Trophoblast cell (in vitro differentiated cells and primary cell): Measurements from ENCODE around the gene ANKRD18B.
"Not testable (repeated sequence)": the region's sequence is repeated elsewhere in the genome, so short reads cannot be mapped to it uniquely, and the experiment has no call there.

Source experiments
- DNase-seq, 2 donors: peaks; one replicate each; pipeline ENCODE4 v3.0.0-alpha.2; 2016
- H2AFZ ChIP-seq: 2 replicates; pipeline ENCODE4 v1.6.1; 2013; ENCODE audit warnings: low read length, moderate library complexity, mild to moderate bottlenecking; ENCODE audit not compliant: insufficient read depth, poor library complexity
- H2AK5ac ChIP-seq: 2 replicates; pipeline ENCODE4 v1.6.1; 2013; ENCODE audit warnings: mild to moderate bottlenecking, low read length
- H2BK120ac ChIP-seq: 2 replicates; pipeline ENCODE4 v1.6.1; 2013; ENCODE audit warnings: low read length, mild to moderate bottlenecking, moderate library complexity; ENCODE audit not compliant: insufficient read depth, poor library complexity
- H2BK12ac ChIP-seq: 2 replicates; pipeline ENCODE4 v1.6.1; 2013; ENCODE audit warnings: mild to moderate bottlenecking, low read length, moderate library complexity
- H2BK5ac ChIP-seq: 2 replicates; pipeline ENCODE4 v1.6.1; 2013; ENCODE audit warnings: low read length, low read depth, moderate library complexity, mild to moderate bottlenecking; ENCODE audit not compliant: poor library complexity
- H3K14ac ChIP-seq: 2 replicates; pipeline ENCODE4 v1.6.1; 2013; ENCODE audit warnings: mild to moderate bottlenecking, low read length
- H3K18ac ChIP-seq: 2 replicates; pipeline ENCODE4 v1.6.1; 2013; ENCODE audit warnings: mild to moderate bottlenecking, low read length
- H3K23ac ChIP-seq: 2 replicates; pipeline ENCODE4 v1.6.1; 2013; ENCODE audit warnings: low read length
- H3K27ac ChIP-seq: 2 replicates; pipeline ENCODE4 v1.5.1; 2013; ENCODE audit warnings: low read depth, mild to moderate bottlenecking, inconsistent platforms, low read length, moderate library complexity
- H3K27me3 ChIP-seq: 2 replicates; pipeline ENCODE4 v1.6.1; 2013; ENCODE audit warnings: inconsistent platforms, mild to moderate bottlenecking, low read length, moderate library complexity; ENCODE audit not compliant: insufficient read depth
- H3K36me3 ChIP-seq, 2 experiments: 1 replicate in 1 of 2; 2 replicates in 1 of 2; pipeline ENCODE4 v1.6.1; 2013; ENCODE audit warnings: low read length in 2 of 2, mild to moderate bottlenecking in 2 of 2, moderate library complexity in 1 of 2; ENCODE audit not compliant: insufficient read depth in 2 of 2, control insufficient read depth in 1 of 2
- H3K4ac ChIP-seq: 2 replicates; pipeline ENCODE4 v1.6.1; 2013; ENCODE audit warnings: low read depth, mild to moderate bottlenecking, low read length, moderate library complexity
- H3K4me1 ChIP-seq, 2 experiments: 1 replicate in 1 of 2; 2 replicates in 1 of 2; pipeline ENCODE4 v1.6.1; 2013; ENCODE audit warnings: low read length in 2 of 2, mild to moderate bottlenecking in 2 of 2, moderate library complexity in 1 of 2; ENCODE audit not compliant: insufficient read depth in 2 of 2, control insufficient read depth in 1 of 2
- H3K4me2 ChIP-seq: 2 replicates; pipeline ENCODE4 v1.6.1; 2013; ENCODE audit warnings: inconsistent platforms, mild to moderate bottlenecking, low read length, moderate library complexity
- H3K4me3 ChIP-seq: 2 replicates; pipeline ENCODE4 v1.5.1; 2013; ENCODE audit warnings: mild to moderate bottlenecking, low read depth, low read length, inconsistent platforms
- H3K79me1 ChIP-seq: one replicate; pipeline ENCODE4 v1.6.1; 2013; ENCODE audit warnings: low read length
- H3K79me2 ChIP-seq: 2 replicates; pipeline ENCODE4 v1.6.1; 2013; ENCODE audit warnings: low read length, mild to moderate bottlenecking; ENCODE audit not compliant: control insufficient read depth, insufficient read depth, poor library complexity
- H3K9ac ChIP-seq: 2 replicates; pipeline ENCODE4 v1.6.1; 2013; ENCODE audit warnings: mild to moderate bottlenecking, low read length
- H3K9me3 ChIP-seq: 2 replicates; pipeline ENCODE4 v1.6.1; 2013; ENCODE audit warnings: low read depth, mild to moderate bottlenecking, control low read depth, inconsistent platforms, low read length; ENCODE audit not compliant: insufficient read depth
- H4K12ac ChIP-seq: 2 replicates; pipeline ENCODE4 v1.6.1; 2013; ENCODE audit warnings: low read depth, mild to moderate bottlenecking, low read length, moderate library complexity
- H4K8ac ChIP-seq: 2 replicates; pipeline ENCODE4 v1.6.1; 2013; ENCODE audit warnings: low read depth, mild to moderate bottlenecking, low read length, moderate library complexity
- H4K91ac ChIP-seq: one replicate; pipeline ENCODE4 v1.6.1; 2013; ENCODE audit warnings: low read depth, mild to moderate bottlenecking, low read length, moderate library complexity
- WGBS: extraction: QIAGEN DNeasy Blood & Tissue Kit; methylation state at CpG from one replicate; pipeline ENCODE4 v1.1.7; 2013; ENCODE audit warnings: missing lambda C conversion rate; ENCODE audit not compliant: insufficient read length, insufficient coverage; ENCODE audit errors: extremely low coverage; 5-methylcytosine and 5-hydroxymethylcytosine counted together

The ANKRD18B gene

GRCh38 chr9:33560217-33560616, 36.2 kb downstream of the ANKRD18B start:
- not testable (repeated sequence) for H3K23ac ChIP-seq, H3K4ac ChIP-seq, DNase-seq, H3K9ac ChIP-seq, H3K9me3 ChIP-seq, H4K91ac ChIP-seq, H3K79me2 ChIP-seq, H3K36me3 ChIP-seq, H2AK5ac ChIP-seq, H3K4me3 ChIP-seq, H2BK5ac ChIP-seq, H2AFZ ChIP-seq, H2BK12ac ChIP-seq, H3K18ac ChIP-seq, H3K27ac ChIP-seq, H4K12ac ChIP-seq, H3K4me2 ChIP-seq, H2BK120ac ChIP-seq, H3K14ac ChIP-seq, H3K79me1 ChIP-seq, H4K8ac ChIP-seq, H3K4me1 ChIP-seq, H3K27me3 ChIP-seq
- no CpG with 5 or more reads among the region's 1 CpG for WGBS

DNA sequence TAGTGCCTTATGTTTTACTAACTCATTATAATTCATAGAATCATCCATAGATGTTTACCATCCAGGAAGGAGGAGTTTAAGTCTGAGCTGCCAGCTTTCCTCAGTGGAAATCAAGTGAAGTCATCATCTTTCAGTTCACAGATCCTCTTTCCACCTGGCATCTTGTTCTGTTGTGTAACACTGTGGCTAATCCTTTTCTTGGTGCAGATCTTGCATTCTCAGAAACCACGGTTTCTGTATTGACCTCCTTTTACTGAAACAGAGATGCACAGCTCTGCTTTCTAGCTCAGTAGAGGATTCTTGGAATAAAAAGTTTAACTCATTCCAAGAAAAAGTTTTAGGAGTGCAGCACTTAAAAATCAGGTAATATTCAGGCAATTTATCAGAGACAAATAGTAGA, 38.1 kb downstream of the ANKRD18B start:
- not testable (repeated sequence) for H4K91ac ChIP-seq, H3K4me3 ChIP-seq, H4K12ac ChIP-seq, H3K27ac ChIP-seq, H3K4me2 ChIP-seq, H2BK12ac ChIP-seq, H3K27me3 ChIP-seq, H3K4ac ChIP-seq, H3K79me2 ChIP-seq, H4K8ac ChIP-seq, H2BK120ac ChIP-seq, H3K23ac ChIP-seq, H3K9ac ChIP-seq, H3K18ac ChIP-seq, H3K79me1 ChIP-seq, H2AK5ac ChIP-seq, H3K9me3 ChIP-seq, H2AFZ ChIP-seq, H3K36me3 ChIP-seq, H3K4me1 ChIP-seq, H2BK5ac ChIP-seq, H3K14ac ChIP-seq, DNase-seq
- no CpG with 5 or more reads among the region's 1 CpG for WGBS

GRCh38 chr9:33567776-33568175, 43.7 kb downstream of the ANKRD18B start:
- H2BK120ac ChIP-seq, H3K9me3 ChIP-seq, H3K36me3 ChIP-seq, H3K79me2 ChIP-seq, H3K4ac ChIP-seq, H3K27ac ChIP-seq, H3K18ac ChIP-seq, H3K14ac ChIP-seq, H2BK5ac ChIP-seq, H2AK5ac ChIP-seq, H4K8ac ChIP-seq, H3K9ac ChIP-seq, H2BK12ac ChIP-seq, H3K4me1 ChIP-seq, H2AFZ ChIP-seq, H3K4me2 ChIP-seq, H4K12ac ChIP-seq, H3K27me3 ChIP-seq, H3K79me1 ChIP-seq, H3K23ac ChIP-seq, DNase-seq, H4K91ac ChIP-seq, H3K4me3 ChIP-seq: not testable (repeated sequence)

DNA sequence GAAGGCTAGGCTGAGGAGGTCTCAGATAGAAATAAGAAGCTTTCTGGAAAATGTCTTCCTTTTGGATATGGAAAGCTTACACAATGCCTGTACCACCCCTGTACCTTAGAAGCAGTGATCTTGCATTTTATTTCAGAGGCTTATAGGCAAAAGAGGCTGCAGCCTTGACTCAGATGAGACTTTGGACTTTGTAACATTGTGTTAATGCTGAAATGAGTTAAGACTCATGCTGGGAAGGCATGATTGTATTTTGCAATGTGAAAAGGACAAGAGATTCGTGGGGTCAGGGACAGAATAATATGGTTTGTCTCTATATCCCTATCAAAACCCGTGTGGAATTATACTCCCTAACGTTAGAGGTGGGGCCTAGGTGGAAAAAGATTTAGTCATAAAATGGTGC, 53.7 kb downstream of the ANKRD18B start:
- H3K23ac ChIP-seq, H4K8ac ChIP-seq, H4K12ac ChIP-seq, DNase-seq, H3K4me2 ChIP-seq, H3K14ac ChIP-seq, H2AK5ac ChIP-seq, H3K36me3 ChIP-seq, H3K27me3 ChIP-seq, H2BK120ac ChIP-seq, H2BK12ac ChIP-seq, H3K9me3 ChIP-seq, H3K18ac ChIP-seq, H3K4me1 ChIP-seq, H2AFZ ChIP-seq, H3K9ac ChIP-seq, H3K27ac ChIP-seq, H4K91ac ChIP-seq, H3K79me1 ChIP-seq, H3K4me3 ChIP-seq, H3K79me2 ChIP-seq, H3K4ac ChIP-seq, H2BK5ac ChIP-seq: not testable (repeated sequence)
- WGBS, result no CpG with 5 or more reads among the region's 3 CpGs

- H3K23ac ChIP-seq, H3K79me2 ChIP-seq, DNase-seq, H3K14ac ChIP-seq, H2BK5ac ChIP-seq, H3K27me3 ChIP-seq, H3K4ac ChIP-seq, H3K27ac ChIP-seq, H4K91ac ChIP-seq, H2AFZ ChIP-seq, H4K12ac ChIP-seq, H3K36me3 ChIP-seq, H2AK5ac ChIP-seq, H3K4me3 ChIP-seq, H3K18ac ChIP-seq, H3K4me1 ChIP-seq, H4K8ac ChIP-seq, H3K4me2 ChIP-seq, H3K9me3 ChIP-seq, H2BK120ac ChIP-seq, H3K9ac ChIP-seq, H2BK12ac ChIP-seq, H3K79me1 ChIP-seq: not testable (repeated sequence)
- no CpG with 5 or more reads among the region's 1 CpG for WGBS
Observed at GRCh38 chr9:33579996-33580395, 55.9 kb downstream of the ANKRD18B start.
